GM18907 (cell line): ENCODE data around the gene OR6B1.
"Not testable (repeated sequence)": the region's sequence is repeated elsewhere in the genome, so short reads cannot be mapped to it uniquely, and the experiment has no call there.

ENCODE experiments used
- ATAC-seq: cut with Tn5 transposase; IDR thresholded peaks from one replicate; pipeline ENCODE4 v1.9.1; 2021; ENCODE audit warnings: mild to moderate bottlenecking, moderate library complexity; ENCODE audit not compliant: unreplicated experiment

Gene OR6B1

DNA sequence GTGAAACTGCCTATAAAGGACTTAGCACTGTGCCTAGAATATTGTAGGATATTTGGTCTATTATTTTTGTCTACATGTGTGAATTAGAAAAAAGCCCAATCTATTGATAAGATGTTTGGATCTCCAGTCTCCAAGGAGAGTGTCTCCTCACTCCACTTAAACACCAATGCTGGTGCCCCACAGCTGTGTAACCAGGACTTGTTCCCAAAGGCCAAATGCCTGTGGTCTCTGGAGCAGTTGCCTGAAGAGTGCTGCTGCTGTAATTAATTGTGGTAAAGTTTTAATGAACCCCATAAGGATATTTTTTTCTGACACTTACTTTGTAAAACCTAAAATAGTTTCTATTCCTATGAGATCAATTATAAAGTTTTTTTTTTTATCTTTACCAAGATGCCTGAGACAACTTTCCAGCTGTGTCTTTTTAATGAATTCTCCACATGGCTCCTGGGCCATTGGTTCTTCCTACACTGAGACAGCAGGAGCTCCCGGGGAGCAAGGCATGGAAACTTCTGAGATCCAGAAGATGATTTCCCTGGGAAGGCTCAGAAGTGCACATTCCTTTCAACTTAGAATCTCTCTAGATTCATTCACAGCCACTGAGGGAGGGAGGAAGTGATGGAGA, 37.4 kb downstream of the OR6B1 start:
- no peak for ATAC-seq

DNA sequence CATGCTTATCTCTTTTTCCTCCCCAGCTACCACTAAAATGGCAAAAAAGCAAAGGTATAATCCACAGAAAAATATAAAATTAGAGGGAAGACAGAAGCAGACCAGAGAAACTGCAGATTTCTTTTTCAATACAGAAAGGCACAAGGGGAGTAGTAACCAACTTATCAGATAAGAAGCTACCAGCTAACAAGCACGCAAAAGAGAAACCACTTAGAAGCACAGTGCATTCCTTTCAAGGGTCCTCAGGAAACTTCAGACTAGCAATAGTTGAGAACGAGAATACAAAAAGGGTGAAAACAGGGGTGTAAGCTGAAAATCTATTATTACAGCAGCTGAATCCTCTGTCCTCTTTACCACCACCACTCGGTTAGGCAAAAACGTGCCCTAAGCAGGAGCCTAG, 38.8 kb downstream of the OR6B1 start:
- ATAC-seq, result no peak

DNA sequence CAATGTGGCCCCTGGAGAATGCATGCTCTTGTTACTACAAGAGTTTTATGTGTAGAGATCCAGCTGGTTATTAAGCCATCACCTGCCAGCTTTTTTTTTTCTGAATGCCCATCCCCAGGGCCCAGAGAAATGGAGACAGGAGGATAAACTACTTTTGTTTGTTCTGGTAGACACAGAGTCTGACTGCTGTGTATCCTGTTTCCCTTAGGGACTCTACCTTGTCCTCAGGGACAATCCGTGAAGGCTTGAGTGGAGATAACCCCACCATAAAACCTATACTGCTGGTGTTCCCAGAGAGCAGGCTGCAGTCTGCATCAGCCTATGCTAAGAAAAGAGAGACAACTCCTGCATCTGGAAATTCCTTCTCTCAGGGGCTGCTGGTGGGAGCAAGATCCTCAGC, 48.5 kb downstream of the OR6B1 start, which contains the start of gene OR2A5:
Gene OR2A5 (plus strand): TSS at position 301 of the 400 bp plus-strand sequence. CDS start 1,454 bp downstream, outside the sequence.
- ATAC-seq, result no peak

DNA sequence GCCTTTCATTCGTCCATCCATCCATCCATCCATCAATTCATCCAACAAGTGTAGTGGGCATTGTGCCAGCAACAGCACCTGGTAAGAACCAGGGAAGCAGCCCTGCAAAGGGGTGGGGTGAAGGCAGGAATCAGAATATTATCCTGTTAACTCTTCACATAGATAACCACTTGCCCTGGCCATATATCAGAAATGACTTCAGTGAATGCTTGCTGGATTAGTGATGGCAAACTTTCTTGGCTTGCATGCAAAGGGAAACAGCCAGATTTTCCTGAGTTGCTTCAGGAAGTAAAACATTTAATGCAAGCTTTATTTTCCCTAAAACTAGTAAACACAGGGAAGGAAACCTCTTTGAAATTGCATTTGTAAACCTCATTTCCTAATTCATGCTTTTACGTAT, 49.4 kb downstream of the OR6B1 start:
- ATAC-seq, result no peak

DNA sequence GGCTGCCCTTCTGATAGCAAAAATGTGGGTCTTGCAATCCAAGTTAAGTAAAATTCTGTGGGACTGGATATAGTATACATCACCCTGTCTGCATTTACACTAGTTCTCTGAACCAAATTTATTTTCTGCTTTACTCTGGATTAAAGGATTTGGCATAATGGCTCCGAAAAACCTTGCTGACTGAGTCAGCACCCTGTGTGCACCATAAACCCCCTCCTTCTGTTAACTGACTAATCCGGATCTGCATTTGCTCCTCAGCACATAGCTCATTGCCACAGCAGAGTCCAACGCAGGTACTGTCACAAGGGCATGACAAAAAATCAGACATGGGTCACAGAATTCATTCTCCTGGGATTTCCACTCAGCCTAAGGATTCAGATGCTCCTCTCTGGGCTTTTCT, 50.0 kb downstream of the OR6B1 start:
- no peak for ATAC-seq

DNA sequence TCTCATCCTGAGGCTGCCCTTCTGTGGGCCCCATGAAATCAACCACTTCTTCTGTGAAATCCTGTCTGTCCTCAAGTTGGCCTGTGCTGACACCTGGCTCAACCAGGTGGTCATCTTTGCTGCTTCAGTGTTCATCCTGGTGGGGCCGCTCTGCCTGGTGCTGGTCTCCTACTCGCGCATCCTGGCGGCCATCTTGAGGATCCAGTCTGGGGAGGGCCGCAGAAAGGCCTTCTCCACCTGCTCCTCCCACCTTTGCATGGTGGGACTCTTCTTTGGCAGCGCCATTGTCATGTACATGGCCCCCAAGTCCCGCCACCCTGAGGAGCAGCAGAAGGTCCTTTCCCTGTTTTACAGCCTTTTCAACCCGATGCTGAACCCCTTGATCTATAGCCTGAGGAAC, 50.8 kb downstream of the OR6B1 start:
- not testable (repeated sequence) for ATAC-seq

DNA sequence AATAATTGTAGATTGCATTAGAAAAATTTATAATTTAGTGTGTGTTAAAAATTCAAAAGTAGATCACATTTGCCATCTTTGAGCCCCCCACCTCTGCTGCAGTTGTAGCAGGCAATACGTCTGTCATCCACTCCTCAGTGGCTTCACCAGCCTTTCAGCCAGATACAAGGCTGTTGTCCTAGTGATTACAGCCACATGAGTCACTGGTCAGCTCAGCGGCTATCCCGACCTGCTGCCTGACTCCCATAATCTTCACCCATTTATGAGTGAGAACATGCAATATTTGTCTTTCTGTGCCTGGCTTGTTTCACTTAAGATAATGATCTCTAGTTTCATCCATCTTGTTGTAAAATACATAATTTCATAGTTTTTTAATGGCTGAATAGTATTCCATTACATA, 57.8 kb downstream of the OR6B1 start:
- ATAC-seq, result no peak
